HG03558 (cell line): ENCODE data around the gene CNEP1R1.

Source experiments
- ATAC-seq: cut with Tn5 transposase; IDR thresholded peaks from one replicate; pipeline ENCODE4 v1.9.1; 2021; ENCODE audit warnings: moderate number of reproducible peaks; ENCODE audit not compliant: unreplicated experiment; ENCODE audit errors: extremely low read depth

The CNEP1R1 gene

DNA sequence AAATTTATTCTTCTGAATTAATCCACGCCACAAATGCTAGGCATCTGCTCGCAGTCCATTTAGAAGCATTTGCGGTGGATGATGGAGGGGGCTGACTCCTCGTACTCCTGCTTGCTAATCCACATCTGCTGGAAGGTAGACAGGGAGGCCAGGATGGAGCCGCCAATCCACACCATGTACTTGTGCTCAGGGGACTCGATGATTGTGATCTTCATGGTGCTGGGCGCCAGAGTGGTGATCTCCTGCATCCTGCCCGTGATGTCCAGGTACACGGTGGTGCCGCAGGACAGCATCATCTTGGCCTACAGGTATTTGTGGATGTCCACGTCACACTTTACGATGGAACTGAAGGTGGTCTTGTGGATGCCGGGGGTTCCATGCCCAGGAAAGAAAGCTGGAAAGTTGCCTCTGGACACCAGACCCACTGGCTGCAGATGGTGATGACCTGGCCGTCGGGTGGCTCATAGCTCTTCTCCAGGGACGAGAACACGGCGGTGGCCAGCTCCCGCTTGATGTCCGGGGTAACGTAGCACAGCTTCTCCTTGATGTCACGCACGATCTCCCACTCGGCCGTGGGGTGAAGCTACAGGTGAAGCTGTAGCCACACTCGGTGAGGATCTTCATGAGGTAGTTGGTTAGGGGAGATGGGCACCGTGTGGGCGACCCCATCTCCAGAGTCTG, 33.2 kb downstream of the CNEP1R1 start:
- ATAC-seq: no peak

DNA sequence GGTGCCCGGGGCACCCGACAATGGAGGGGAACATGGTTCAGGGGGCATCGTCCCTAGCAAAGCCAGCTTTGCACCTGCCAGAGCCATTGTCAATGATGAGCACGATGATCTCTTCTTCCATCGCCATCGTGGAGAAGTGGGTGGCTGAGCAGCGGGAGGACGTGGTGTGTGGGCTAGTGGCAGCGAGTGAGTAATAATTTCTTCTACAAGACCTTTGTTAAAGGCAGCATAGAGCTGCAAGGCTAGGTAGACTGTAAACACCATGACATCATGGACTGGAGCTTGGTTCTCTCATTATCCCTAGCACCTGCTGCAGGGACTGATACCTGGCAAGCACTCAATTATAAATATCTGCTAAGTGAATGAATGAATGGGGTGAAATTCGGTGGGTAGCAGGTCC, 34.1 kb downstream of the CNEP1R1 start:
- no peak for ATAC-seq

DNA sequence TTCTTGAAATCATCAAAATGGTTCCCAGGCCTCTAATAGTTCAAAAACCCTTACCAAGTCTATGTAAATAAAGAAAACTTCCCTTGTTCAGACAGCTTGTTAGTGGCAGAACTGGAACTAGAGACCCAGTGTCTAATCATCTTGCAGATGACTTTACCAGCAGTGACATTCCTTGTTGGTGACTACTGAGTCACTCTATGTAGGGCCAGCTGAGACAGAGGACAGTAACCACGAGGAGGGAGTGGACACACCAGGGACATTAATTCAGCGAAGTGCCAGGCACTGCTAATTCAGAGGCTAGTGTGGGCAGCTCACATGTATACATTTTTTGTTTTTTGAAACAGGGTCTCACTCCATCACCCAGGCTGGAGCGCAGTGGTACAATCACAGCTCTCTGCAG, 34.6 kb downstream of the CNEP1R1 start:
- no peak for ATAC-seq

DNA sequence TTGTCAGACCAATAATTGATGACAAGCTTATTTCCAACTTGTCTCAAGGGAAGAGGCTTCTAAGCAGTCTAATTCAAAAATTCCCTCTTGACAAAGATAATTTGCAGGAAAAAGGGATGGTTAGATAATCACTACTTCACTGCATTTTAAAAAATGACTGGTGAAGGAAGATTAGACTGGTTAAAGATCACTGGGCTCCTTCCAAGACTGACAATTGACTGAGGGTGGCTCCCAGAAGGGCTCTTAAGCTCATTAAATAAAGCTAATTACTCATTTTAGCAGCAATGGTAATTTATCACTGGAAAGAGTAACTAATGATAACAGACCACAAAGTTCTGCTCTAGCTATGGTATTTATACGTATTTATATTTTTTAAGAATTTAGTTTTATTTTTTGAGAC, 36.3 kb downstream of the CNEP1R1 start:
- ATAC-seq: no peak

DNA sequence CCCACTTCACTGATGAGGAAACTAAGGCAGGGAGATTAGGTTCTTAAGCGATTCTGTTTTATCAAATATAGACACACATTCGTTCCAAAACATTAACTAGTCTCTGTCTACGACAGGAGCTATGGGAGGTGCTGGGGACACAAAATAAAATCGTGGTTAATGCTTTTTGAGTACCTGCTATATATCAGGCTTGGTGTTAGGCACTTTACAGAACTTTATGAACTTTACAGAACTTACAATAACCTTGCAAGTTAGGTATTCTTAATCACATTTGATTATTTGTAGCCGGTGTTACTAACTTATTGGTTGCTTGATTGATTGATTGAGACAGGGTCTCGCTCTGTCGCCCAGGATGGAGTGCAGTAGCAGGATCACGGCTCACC, 40.2 kb downstream of the CNEP1R1 start:
- no peak for ATAC-seq

DNA sequence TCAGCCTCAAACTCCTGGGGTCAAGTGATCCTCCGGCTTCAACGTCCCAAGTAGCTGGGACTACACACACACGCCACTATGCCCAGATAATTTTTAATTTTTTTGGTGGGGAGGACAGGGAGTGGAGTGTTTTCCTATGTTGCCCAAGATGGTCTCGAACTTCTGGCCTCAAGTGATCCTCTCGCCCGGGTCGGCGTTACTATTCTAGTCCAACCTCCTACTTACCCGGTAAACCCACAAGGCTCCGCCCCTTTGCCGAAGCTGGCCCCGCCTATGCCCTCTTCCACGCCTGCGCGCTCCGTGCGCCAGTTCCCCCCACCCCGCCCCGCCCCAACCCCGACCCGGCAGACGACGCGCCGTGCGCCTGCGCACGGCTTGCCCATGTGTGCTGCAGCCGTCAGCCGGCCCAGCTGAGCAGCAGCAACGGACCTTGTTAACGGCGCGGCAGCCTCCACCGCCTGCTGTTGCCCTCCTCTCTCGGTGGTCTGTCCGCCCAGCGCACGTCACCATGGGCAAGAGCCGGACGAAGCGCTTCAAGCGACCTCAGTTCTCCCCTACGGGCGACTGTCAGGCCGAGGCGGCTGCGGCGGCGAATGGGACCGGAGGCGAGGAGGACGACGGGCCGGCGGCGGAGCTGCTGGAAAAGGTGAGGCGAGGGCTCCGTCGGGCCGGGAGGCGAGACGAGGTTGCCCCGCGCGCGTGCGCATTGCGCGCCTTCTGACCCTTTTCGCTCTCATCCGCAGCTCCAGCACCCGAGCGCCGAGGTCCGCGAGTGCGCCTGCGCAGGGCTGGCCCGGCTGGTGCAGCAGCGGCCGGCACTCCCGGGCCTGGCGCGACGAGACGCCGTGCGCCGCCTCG, 40.8 kb downstream of the CNEP1R1 start, which contains the start of gene HEATR3:
Gene HEATR3, plus strand, starts transcription at position 347 of the 858 bp plus-strand sequence. Its CDS starts 162 bp downstream, at position 509.
- peak; percentile 75 for ATAC-seq

DNA sequence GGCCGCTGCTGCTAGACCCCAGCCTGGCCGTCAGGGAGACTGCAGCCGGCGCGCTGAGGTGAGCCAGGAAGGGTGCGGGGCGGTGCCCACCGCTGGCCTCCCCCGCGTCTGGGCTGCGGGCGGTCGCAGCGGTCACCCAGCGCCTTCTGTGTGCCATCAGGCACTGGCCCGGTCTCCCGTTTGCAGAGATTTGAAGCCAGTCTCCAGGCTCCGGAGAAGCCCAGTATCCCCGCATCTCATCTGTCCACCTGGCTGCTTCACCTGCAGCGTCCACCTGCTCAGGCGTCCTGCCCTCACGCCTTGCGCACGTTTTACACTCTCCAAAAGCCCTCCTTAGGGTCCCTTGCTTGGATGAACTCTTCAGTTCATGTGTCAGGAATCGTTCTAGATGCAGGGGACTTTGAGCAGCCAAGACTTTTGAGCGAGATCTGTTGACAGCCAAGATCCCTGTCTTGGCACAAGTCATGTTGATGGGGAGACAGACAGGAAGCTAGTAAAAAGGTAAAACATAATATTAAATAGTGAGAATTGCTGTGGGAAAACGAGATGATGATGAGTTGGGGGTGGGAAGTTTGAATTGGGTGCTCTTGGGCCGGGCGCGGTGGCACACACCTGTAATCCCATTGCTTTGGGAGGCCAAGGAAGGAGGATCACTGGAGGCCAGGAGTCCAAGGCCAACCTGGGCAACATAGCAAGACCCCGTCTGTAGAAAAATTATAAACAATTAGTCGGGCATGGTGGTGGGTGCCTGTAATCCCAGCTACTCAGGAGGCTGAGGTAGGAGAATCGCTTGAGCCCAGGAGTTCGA, 41.7 kb downstream of the CNEP1R1 start:
- no peak for ATAC-seq

DNA sequence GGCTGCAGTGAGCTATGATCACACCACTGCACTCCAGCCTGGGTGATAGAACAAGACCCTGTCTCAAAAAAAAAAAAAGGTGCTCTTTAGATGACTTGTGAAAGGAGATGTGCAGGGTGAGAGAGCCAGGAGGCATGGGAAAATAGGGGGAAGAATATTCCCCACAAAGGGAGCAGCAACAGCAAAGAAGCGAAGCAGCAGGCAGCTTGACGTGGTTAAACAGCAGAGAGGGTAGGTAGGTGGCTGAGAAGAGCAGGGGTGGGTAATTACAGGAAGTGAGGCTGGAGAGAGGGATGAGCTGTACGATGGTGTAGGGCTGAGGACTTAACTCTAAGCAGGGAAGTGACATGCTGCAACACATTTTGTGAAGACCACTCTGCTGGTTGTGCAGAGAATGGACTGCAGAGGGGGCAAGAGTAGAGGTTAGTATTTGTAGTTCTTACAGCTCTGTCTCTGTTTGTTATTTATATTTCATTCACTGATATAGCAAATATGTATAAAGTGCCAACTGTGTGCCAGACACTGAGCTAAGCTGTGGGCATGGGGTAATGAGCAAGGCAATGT, 42.3 kb downstream of the CNEP1R1 start:
- no peak for ATAC-seq

DNA sequence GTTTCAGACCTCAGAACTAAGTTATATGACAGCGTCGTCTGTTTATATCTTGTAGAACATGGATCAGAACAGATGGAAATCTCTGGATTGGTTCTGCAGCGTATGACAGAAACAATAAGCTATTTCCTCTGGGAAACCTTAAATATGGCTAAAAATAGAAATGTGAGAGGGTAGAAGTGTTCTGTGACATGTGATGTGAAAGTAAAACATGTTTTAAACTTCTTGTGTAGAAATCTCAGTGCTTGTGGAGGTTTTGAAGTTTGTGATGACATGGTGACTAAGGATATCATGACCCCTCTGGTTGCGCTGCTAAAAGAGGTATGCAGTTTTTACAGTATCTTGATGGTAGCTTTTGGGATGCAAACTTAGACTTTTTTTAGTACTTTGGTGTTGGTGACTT, 43.5 kb downstream of the CNEP1R1 start:
- no peak for ATAC-seq

DNA sequence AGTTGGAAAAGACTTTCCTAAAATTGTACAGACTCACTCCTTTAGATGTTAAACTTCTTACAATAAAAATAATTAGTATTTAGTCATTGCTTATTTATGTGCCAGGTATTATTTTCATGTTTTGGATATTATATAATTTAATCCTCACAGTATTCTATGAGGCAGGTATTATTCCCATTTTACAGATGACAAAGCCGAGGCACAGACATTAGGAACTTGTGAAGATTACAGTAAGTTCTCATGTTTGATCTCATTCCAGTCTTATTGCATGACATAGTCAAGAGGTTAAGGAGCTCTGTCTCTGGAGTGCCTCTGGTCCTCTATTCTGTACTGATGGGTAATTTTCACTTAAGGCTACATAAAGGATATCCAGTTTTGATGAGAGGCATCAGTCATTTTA, 44.0 kb downstream of the CNEP1R1 start:
- ATAC-seq: no peak

DNA sequence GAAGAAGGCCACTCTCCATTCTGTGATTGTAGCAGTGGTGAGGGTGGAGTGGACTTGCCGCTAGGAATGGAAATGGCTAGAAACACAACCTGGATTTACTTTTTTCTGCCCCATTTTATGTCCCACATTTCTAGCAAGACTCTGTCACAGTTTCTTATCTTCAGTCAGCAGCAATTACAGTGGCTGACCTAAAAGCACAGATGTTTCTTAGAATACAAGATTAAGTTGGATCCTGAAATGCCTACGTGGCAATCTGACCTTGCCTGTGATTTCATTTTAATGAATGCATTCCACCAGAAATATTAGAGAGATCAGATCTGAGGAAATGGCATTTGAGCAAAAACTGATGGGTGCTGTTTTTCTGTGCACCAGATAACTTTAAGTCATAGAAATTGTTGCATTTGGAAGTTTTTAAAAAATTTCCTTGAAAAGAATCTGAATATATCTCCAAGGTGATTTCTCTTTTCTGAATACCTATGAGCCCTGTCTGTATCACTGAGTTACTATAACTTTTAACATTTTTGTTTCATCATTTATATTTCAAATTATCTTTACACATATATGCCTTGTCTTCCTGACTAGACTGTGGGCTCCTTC, 46.1 kb downstream of the CNEP1R1 start:
- no peak for ATAC-seq

DNA sequence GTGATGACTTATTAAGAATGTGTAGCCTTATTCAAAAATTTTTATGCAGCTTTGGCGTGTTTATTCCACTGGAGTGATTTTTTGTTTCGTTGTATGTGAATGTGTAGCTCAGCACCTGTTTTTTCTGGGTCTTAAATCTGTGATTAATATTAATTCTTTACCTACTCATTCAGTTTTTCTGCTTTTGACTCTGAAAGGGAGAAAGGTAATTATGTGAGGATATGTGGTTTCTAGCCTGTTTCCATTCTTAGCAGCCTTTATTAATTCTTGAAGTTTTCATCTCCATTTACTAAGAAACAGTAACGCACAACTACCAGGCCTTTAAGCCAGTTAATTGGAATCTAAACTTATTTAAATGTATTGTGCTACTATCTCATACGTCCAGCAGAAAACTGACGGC, 47.7 kb downstream of the CNEP1R1 start:
- ATAC-seq: no peak

DNA sequence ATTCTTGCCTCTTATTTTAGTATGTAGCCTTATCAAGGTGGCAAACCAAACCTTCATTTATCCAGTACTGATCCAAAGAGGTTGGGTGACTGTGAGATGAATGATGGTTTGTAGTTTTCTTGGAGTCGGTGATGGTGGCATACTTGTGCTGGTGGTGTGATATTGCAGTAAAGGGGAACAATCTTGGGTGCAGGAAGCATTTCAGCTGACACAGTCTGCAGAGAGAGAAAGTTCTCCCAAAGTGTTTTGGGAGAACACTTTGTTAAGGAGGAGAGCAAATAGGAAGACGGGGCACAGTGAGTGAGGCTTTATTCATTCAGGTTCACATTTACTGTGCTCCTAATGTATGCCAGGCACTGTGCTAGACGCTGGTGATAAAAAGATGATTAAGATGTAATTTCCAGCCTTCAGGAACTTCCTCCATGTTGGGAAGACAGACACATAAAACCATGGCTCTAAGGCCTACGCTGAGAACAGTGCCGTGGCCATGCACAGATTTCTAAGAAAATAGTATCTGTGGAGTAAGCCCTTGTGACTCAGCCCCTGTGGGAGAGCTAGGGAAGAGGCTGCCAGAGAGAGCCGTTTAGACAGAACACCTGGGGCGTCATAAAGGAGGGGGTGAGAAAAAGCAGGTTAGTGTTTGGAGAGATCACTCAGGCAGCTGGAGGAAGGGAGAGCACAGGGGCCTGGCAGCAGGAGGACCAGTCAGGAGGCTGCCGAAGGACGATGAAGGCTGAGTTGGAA, 54.5 kb downstream of the CNEP1R1 start:
- no peak for ATAC-seq

DNA sequence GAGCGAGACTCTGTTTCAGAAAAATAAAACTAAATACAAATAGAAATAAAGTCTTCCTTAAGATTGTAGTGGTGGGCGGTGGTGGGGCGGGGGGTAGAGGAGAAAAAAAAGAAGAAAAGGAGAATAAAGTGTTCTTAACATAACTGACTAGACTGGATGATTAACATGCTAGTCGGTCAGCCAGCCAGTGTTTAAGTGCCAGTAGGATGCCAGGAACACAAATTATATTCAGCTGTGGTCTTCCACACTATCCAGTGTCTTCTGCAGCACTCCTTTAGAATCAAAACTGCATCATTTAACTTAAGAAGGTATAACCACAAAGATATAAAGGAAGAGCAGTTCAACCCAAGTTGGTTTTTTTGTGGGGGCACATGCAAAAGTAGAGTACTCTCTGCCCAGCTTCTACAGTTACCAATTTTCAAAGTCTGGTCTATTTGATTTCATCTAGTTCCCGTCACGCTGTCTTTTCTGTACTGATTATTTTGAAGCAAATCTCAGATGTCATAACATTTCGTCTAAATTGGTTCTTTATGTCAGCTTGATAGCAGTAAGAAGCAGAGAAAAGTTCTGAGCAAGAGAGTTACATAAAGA, 56.5 kb downstream of the CNEP1R1 start:
- ATAC-seq: no peak

DNA sequence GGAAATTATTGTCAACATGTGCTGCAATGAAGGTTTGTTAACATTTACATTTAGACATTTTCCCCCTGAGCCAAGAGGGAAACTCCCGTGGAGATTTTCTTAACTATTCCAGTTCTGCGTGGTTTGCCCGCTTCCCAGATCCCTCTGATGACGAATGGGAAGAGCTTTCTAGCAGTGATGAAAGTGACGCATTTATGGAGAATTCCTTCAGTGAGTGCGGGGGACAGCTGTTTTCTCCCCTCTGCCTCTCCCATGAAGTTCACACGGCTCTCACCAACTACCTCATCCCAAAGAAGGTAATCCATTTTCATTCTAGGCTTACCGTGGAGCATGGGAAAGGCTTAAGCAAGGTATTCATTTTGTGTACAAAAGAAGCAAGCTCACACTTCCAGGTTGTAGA, 59.0 kb downstream of the CNEP1R1 start:
- ATAC-seq: no peak

DNA sequence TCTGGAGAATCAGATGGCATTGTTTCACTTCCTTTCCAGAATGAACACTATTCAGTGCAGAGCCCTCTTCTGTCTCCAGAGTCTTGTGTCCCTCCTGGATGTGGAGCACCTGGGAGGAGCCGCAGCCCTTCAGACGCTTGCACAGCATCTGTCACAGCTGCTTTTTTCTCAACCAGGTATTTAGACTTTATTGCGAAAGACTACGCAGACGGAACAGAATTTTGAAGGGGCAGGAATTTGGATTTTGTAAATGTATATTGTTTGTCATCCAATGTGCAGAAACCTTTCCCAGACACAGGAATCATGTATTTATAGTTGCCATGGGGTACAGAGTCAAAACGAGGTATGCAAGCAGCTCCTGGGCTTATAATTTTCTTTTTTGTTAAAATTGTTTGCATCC, 61.2 kb downstream of the CNEP1R1 start:
- ATAC-seq: no peak
